Sciatic nerve (tissue), 2 donors: ENCODE measurements around the gene AGPAT3. TPM values are rescaled to one million over a fixed set of nuclear protein-coding genes. Genes with fewer than 3 reads are reported as not detected.
"Not testable (repeated sequence)": the region's sequence is repeated elsewhere in the genome, so short reads cannot be mapped to it uniquely, and the experiment has no call there.

ENCODE experiments used
- ATAC-seq: fragments of 200-7000 bp; cut with Tn5 transposase; one replicate; pipeline ENCODE4 v1.9.1; 2020; ENCODE audit warnings: mild to moderate bottlenecking, moderate library complexity
- DNase-seq: peaks from one replicate; pipeline ENCODE4 v3.0.0-alpha.2; 2020; ENCODE audit warnings: low spot score
- intact Hi-C: fragments of 100-400 bp; cut with DNase I; formaldehyde crosslinking; loops from one replicate; pipeline ENCODE4 v1.14.2; 2022
- total RNA-seq: library from RNA; stranded (reverse); fragmentation: NEBNext Ultra II Directional; extraction: Animal tissue kit (Norgen Biotek cat#: 25700); gene quantifications from one replicate; pipeline ENCODE4 v1.2.1, GENCODE V29; 2021
- donor health status: DM: no; HTN: no; CAD: no.
- donor health status: DM: no; HTN: no; CAD: no.

Gene AGPAT3
- total RNA-seq, 1 donor from 2014 or later = 51.8 TPM

GRCh38 chr21:43896696-43897299, 31.8 kb downstream of the AGPAT3 start:
- DNase-seq, intact Hi-C loops, ATAC-seq: not testable (repeated sequence)

GRCh38 chr21:43899307-43900077, 34.5 kb downstream of the AGPAT3 start:
- intact Hi-C loops = no loop called here
- ATAC-seq (no peak), DNase-seq (peak; percentile 38)

DNA sequence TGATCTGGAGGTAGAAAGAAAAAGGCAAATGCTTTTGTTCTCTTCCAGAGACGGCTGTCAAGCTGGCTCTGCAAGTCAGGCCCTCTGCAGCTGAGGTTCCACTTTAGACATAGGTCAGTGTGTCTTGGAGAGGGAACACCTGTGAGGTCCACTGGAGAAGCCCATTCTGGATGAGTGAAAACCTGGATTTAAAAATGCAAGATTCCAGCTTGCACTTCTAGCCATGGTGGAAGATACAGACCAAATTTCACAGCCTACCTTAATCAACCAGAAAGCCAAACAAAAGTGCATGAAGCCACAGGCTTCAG, 35.0 kb downstream of the AGPAT3 start:
- intact Hi-C loops = no loop called here
- ATAC-seq (no peak), DNase-seq (no peak)

DNA sequence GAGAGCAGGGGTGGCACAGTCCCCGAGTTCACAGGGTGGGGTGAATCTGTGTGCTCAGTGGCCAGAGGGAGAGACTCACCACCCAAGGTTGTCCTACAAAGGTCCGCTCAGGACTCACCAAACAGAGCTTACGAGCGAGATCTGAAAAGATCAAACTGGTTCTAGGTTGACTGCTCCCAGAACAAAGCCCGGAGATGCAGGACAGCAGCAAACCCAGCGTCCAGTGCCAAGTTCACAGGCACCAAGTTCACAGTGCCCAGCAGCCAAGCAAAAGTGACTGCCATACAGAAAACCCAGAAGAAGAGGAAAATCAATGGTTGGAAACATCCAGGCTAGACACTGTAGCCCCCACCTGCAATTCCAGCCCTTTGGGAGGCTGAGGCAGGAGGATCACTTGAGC, 35.7 kb downstream of the AGPAT3 start:
- intact Hi-C loops = no loop called here
- DNase-seq = no peak
- ATAC-seq = no peak

- DNase-seq (no peak), ATAC-seq (no peak)
- intact Hi-C loops = no loop called here
Measured at GRCh38 chr21:43902441-43902840, 37.4 kb downstream of the AGPAT3 start.

- ATAC-seq = peak; percentile 53
- intact Hi-C loops = no loop called here
- no peak for DNase-seq
Measured at GRCh38 chr21:43903451-43904091, 38.5 kb downstream of the AGPAT3 start.

- ATAC-seq (peak; percentile 22), DNase-seq (no peak)
- intact Hi-C loops = no loop called here
Measured at GRCh38 chr21:43904331-43904781, 39.3 kb downstream of the AGPAT3 start.

GRCh38 chr21:43905726-43906455, 40.9 kb downstream of the AGPAT3 start:
- ATAC-seq (no peak), DNase-seq (no peak)
- intact Hi-C loops = no loop called here

DNA sequence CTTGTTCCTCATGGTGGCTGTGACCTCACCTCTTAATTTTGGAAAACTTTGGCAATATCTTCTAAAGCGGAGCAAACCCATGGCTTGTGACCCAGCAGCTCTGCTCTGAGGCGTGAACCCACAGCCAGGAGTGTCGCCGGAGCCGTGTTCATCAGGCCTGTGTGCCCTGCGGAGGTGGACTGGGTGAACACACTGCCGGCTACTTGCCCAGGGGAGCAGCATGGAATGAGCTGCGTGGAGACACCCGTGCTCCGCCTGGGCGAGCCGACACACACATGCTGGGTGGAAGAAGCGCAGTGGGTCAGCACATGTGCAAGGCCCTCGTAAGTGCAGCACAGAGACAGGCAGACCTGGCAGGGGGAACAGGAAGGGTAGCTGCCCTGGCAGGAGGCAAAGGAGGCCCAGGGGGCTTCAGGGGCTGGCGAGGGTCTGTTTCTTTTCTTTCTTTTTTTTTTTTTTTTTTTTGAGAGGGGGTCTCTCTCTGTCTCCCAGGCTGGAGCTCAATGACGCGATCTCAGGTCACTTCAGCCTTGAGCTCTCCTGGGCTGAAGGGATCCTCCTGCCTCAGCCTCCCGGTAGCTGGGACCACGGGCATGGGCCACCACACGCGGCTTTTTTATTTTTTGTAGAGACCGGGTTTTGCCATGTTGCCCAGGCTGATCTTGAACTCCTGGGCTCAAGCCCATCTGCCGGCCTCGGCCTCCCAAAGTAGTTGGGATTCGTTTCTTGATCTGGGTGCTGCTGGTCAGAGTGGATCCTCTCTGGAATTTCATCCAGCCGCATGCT, 41.8 kb downstream of the AGPAT3 start:
- intact Hi-C loops = no loop called here
- ATAC-seq = no peak
- no peak for DNase-seq

GRCh38 chr21:43907751-43908150, 42.7 kb downstream of the AGPAT3 start:
- ATAC-seq (no peak), DNase-seq (no peak)
- intact Hi-C loops = no loop called here

- intact Hi-C loops = no loop called here
- ATAC-seq (no peak), DNase-seq (no peak)
Measured at GRCh38 chr21:43908167-43908566, 43.1 kb downstream of the AGPAT3 start.

DNA sequence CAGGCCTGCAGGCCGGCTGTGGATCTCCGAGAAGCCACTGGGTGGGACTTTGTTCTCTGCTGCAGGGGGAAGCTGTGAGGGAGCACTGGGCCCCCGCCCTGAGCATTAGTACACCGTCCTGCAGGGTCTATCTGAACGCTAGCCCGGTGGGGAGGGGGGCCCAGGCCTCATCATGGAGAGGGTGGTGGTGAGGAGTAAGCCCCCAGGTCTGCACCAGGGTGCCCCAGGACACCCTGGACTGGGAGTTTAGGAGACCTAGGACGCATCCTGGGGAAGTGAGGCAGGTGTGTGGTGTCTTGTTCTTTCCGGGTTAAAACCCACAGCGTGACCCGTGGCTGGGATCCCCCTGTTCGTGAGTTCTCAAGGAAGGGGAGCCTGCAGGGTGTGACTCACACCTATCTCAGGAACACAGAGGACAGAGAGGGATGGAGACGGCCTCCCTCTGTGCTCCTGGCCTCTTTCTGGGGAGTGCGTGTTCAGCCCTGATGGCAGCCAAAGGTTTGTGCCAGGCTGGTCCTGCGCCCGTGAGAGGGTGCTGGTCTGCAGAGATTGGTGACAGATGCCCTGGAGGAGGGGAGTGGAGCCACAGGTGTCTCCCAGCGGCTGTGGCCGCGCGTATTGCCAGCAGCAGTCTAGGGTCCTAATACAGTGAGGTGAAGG, 44.8 kb downstream of the AGPAT3 start:
- ATAC-seq = no peak
- intact Hi-C loops = no loop called here
- no peak for DNase-seq

DNA sequence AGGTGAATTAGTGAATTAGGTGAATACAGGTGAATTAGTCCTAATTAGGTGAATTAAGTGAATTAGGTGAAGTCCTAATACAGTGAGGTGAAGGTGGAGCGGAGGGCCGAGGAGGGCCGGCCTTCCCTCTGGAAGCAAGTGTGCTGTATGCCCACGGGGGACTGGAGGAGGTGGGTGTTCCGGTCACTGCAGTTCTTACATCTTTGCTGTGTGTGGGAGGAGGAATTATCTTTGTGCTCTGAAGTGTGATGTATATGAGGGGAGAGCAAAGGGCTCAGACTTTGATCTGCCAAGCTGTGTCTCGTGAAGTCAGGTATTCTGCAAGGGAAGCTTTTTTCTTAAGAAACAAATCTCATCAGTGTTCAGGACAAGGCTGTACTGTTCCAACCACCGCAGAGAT, 45.4 kb downstream of the AGPAT3 start:
- no peak for ATAC-seq
- DNase-seq = no peak
- intact Hi-C loops = no loop called here

GRCh38 chr21:43911015-43911934, 46.3 kb downstream of the AGPAT3 start:
- intact Hi-C loops = no loop called here
- DNase-seq (no peak), ATAC-seq (peak; percentile 91)

- ATAC-seq = no peak
- intact Hi-C loops = no loop called here
- no peak for DNase-seq
Measured at GRCh38 chr21:43911935-43912487, 47.0 kb downstream of the AGPAT3 start.

DNA sequence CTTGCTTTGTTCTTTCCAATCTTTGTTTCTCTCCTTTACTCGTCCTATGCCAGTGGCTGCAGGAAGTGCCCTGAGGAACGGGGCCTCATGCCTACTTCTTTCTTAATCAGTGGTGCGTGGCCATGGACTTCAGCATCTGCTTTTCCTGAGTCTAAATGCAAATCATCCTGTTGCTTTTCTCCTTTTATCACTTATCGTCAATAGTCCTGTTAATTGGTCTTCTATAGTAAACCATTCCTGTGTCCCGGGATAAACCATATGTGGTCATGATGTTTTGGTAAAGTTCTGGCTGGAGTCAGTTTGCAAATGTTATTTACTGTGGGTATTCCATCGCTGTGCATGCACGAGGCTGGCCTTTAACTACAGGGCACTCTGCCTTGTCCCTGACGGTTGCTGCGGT, 47.5 kb downstream of the AGPAT3 start:
- no peak for ATAC-seq
- no peak for DNase-seq
- intact Hi-C loops = no loop called here

- intact Hi-C loops = no loop called here
- ATAC-seq = no peak
- no peak for DNase-seq
Measured at GRCh38 chr21:43912910-43913309, 47.9 kb downstream of the AGPAT3 start.
